CD4-positive, alpha-beta T cell treated with Interferon gamma for 1 hour (primary cell): ENCODE measurements around the gene ACP4.
A peak's percentile ranks its signal among the peaks of the same experiment; 100 is the strongest.

Experiments used
- DNase-seq: peaks from one replicate; pipeline ENCODE4 v3.0.0-alpha.2; 2020

Gene ACP4

GRCh38 chr19:50823389-50824042 lies 33.3 kb downstream of the ACP4 start, which contains the start of gene KLK1:
TSS of gene KLK1 (minus strand) at chr19:50823787. CDS start at chr19:50823748, 39 bp downstream.
- no peak for DNase-seq

GRCh38 chr19:50826492-50827240 lies 36.5 kb downstream of the ACP4 start:
- no peak for DNase-seq

GRCh38 chr19:50827476-50827875 lies 37.3 kb downstream of the ACP4 start:
- DNase-seq = no peak

- no peak for DNase-seq
These were observed 39.6 kb downstream of the ACP4 start for GRCh38 chr19:50829801-50830200.

GRCh38 chr19:50830266-50831025 lies 40.2 kb downstream of the ACP4 start:
- no peak for DNase-seq

GRCh38 chr19:50831026-50831396 lies 40.8 kb downstream of the ACP4 start:
- no peak for DNase-seq

- no peak for DNase-seq
These were observed 42.5 kb downstream of the ACP4 start for GRCh38 chr19:50832666-50833065.

- DNase-seq = no peak
These were observed 43.0 kb downstream of the ACP4 start, which contains the start of gene KLK15 for GRCh38 chr19:50833117-50833801. TSS of gene KLK15 (minus strand) at chr19:50833574. CDS start at chr19:50831492, 2,082 bp downstream.

GRCh38 chr19:50833802-50834167 lies 43.6 kb downstream of the ACP4 start:
- no peak for DNase-seq

- DNase-seq = no peak
These were observed 45.0 kb downstream of the ACP4 start for GRCh38 chr19:50835103-50835784.

GRCh38 chr19:50835785-50836542 lies 45.7 kb downstream of the ACP4 start:
- peak; percentile 52 for DNase-seq

- no peak for DNase-seq
These were observed 46.5 kb downstream of the ACP4 start for GRCh38 chr19:50836543-50837195.

GRCh38 chr19:50837300-50837699 lies 47.1 kb downstream of the ACP4 start:
- no peak for DNase-seq

GRCh38 chr19:50838239-50838638 lies 48.0 kb downstream of the ACP4 start:
- no peak for DNase-seq

GRCh38 chr19:50839712-50840655 lies 49.8 kb downstream of the ACP4 start:
- no peak for DNase-seq

GRCh38 chr19:50842130-50842529 lies 51.9 kb downstream of the ACP4 start:
- DNase-seq = no peak

GRCh38 chr19:50843205-50843604 lies 53.0 kb downstream of the ACP4 start:
- DNase-seq = no peak

- DNase-seq = no peak
These were observed 53.5 kb downstream of the ACP4 start for GRCh38 chr19:50843701-50844221.

- DNase-seq = no peak
These were observed 54.2 kb downstream of the ACP4 start for GRCh38 chr19:50844296-50844935.
